Colonic mucosa (tissue), 4 donors: ENCODE data around the gene TRIM62. TPM values are rescaled to one million over a fixed set of nuclear protein-coding genes. Genes with fewer than 3 reads are reported as not detected.

Experiments
- DNase-seq: peaks from one replicate; pipeline ENCODE4 v3.0.0-alpha.2; 2020
- H3K27ac ChIP-seq: fragments of 200-600 bp; one replicate; pipeline ENCODE4 v1.8.0; 2021
- H3K27me3 ChIP-seq: fragments of 200-600 bp; one replicate; pipeline ENCODE4 v1.8.0; 2021
- H3K36me3 ChIP-seq: fragments of 200-600 bp; one replicate; pipeline ENCODE4 v1.8.0; 2021
- H3K4me1 ChIP-seq: fragments of 200-600 bp; one replicate; pipeline ENCODE4 v1.8.0; 2021; ENCODE audit warnings: mild to moderate bottlenecking
- H3K4me3 ChIP-seq: fragments of 200-600 bp; one replicate; pipeline ENCODE4 v1.8.0; 2021
- H3K9ac ChIP-seq, 2 donors: one replicate each; pipeline ENCODE4 v1.7.0; 2013; ENCODE audit warnings: control low read depth in 2 of 2, low read depth in 2 of 2, low read length in 2 of 2
- H3K9me3 ChIP-seq: fragments of 200-600 bp; one replicate; pipeline ENCODE4 v1.8.0; 2021
- intact Hi-C: fragments of 100-400 bp; cut with DNase I; formaldehyde crosslinking; loops from one replicate; pipeline ENCODE4 v1.14.1; 2022
- total RNA-seq, 2 donors: library from RNA; stranded (reverse); fragmentation: NEBNext Ultra II Directional in 1 of 2; extraction: Animal tissue kit (Norgen Biotek cat#: 25700) in 1 of 2; gene quantifications; one replicate each; pipeline ENCODE4 v1.2.1, GENCODE V29; 2021
- TF ChIP-seq, protein P1 (sequence below): fragments of 200-600 bp; IDR thresholded peaks from one replicate; pipeline ENCODE4 v1.8.0; 2022; ENCODE audit warnings: antibody characterized with exemption, mild to moderate bottlenecking
- donor health status: healthy.
- donor health status: DM: no; HTN: no; CAD: no.
- donor health status: DM: no; HTN: no; CAD: no.

Gene TRIM62
- total RNA-seq, 2 donors from 2014 or later = 4.9 to 6.2 TPM

DNA sequence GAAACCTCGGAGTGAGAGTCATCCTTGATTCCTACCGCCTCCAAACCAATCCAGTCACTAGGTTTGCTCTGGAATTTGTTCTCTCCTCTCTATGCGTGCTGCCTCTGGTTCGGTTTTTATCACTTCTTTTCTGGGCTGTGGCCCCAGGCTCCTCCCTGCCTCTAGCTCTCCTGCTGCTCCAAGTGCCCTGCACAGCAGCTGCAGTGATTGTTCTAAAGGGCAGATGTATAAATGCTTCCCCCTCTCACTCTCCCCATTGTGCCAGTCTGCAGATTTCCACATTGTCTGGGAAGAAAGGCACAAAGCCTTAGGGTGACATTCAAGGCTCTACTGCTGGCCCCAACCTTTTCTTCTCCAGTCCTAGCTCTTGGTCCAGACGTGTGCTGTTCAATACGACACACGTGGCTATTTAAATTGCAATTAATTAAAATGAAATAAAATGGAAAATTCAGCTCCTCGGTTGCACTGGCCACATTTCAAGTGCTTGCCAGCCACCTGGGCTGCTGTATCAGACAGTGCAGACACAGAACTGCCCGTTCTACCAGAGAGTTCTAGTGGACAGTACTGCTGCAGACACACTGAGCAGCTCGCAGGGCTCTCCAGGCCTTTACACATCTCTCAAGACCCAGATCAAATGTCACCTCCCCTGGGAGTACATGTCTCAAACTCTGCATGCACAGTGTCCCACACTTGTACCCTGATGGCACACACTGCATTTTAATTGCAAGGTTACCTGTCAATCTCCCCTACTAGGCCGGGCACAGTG is 12.4 kb downstream of the TRIM62 start:
- Histone ChIP-seq H3K36me3 (no peaks in the 10 kb centered on the region), H3K4me3 (no peak overlapping the region), H3K4me1 (no peaks in the 10 kb centered on the region), H3K27ac (no peak overlapping the region), H3K27me3 (no peaks in the 10 kb centered on the region), H3K9ac (no peak overlapping the region), H3K9me3 (no peaks in the 10 kb centered on the region)
- DNase-seq = no peak
- TF ChIP-seq, protein P1, sequence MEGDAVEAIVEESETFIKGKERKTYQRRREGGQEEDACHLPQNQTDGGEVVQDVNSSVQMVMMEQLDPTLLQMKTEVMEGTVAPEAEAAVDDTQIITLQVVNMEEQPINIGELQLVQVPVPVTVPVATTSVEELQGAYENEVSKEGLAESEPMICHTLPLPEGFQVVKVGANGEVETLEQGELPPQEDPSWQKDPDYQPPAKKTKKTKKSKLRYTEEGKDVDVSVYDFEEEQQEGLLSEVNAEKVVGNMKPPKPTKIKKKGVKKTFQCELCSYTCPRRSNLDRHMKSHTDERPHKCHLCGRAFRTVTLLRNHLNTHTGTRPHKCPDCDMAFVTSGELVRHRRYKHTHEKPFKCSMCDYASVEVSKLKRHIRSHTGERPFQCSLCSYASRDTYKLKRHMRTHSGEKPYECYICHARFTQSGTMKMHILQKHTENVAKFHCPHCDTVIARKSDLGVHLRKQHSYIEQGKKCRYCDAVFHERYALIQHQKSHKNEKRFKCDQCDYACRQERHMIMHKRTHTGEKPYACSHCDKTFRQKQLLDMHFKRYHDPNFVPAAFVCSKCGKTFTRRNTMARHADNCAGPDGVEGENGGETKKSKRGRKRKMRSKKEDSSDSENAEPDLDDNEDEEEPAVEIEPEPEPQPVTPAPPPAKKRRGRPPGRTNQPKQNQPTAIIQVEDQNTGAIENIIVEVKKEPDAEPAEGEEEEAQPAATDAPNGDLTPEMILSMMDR = no peak
- intact Hi-C loops = no loop called here

- no peaks in the 10 kb centered on the region for H3K9me3 ChIP-seq
- no peaks in the 10 kb centered on the region for H3K4me1 ChIP-seq
- no peak for DNase-seq
- intact Hi-C loops = no loop called here
- no peak overlapping the region for H3K27ac ChIP-seq
- H3K36me3 ChIP-seq = no peaks in the 10 kb centered on the region
- no peak overlapping the region for H3K9ac ChIP-seq
- TF ChIP-seq, protein P1 = no peak
- H3K4me3 ChIP-seq = no peak overlapping the region
- H3K27me3 ChIP-seq = no peaks in the 10 kb centered on the region
Measured at GRCh38 chr1:33168556-33169289, 13.1 kb downstream of the TRIM62 start.

- Histone ChIP-seq H3K4me3 (no peak overlapping the region), H3K27ac (no peak overlapping the region), H3K36me3 (no peaks in the 10 kb centered on the region), H3K9me3 (no peaks in the 10 kb centered on the region), H3K27me3 (no peaks in the 10 kb centered on the region), H3K9ac (no peak overlapping the region), H3K4me1 (no peaks in the 10 kb centered on the region)
- intact Hi-C loops = no loop called here
- DNase-seq = no peak
- TF ChIP-seq, protein P1 = no peak
Measured at GRCh38 chr1:33167650-33168447, 14.0 kb downstream of the TRIM62 start.

GRCh38 chr1:33165809-33166208 is 16.0 kb downstream of the TRIM62 start:
- TF ChIP-seq, protein P1 = no peak
- H3K4me1 ChIP-seq = no peaks in the 10 kb centered on the region
- intact Hi-C loops = no loop called here
- no peak overlapping the region for H3K9ac ChIP-seq
- no peaks in the 10 kb centered on the region for H3K36me3 ChIP-seq
- H3K27me3 ChIP-seq = no peaks in the 10 kb centered on the region
- H3K4me3 ChIP-seq = no peak overlapping the region
- no peak for DNase-seq
- H3K27ac ChIP-seq = no peak overlapping the region
- H3K9me3 ChIP-seq = no peaks in the 10 kb centered on the region

GRCh38 chr1:33165209-33165608 is 16.6 kb downstream of the TRIM62 start:
- intact Hi-C loops = no loop called here
- Histone ChIP-seq H3K27ac (no peak overlapping the region), H3K9ac (no peak overlapping the region), H3K27me3 (no peaks in the 10 kb centered on the region), H3K4me1 (no peaks in the 10 kb centered on the region), H3K9me3 (no peaks in the 10 kb centered on the region), H3K36me3 (no peaks in the 10 kb centered on the region), H3K4me3 (no peak overlapping the region)
- DNase-seq = no peak
- TF ChIP-seq, protein P1 = no peak
